Activated naive CD4-positive, alpha-beta T cell treated with anti-CD3 and anti-CD28 coated beads for 36 hours (primary cell): Measurements from ENCODE around the gene SERPINB1. TPM values are rescaled to one million over a fixed set of nuclear protein-coding genes. Genes with fewer than 3 reads are reported as not detected.
A peak's percentile ranks its signal among the peaks of the same experiment; 100 is the strongest.

ENCODE experiments used
- CTCF ChIA-PET: fragments of 350-600 bp; sonication (Branson Sonifier 250); formaldehyde crosslinking; loops from one replicate; lab custom pipeline; 2021; ENCODE audit warnings: antibody characterized with exemption; lab: Charles Lee
- DNase-seq: peaks from one replicate; pipeline ENCODE4 v3.0.0-alpha.2; 2020
- H3K27ac Mint-ChIP-seq: one replicate; pipeline ENCODE4 v1.8.0; 2021; ENCODE audit warnings: mild to moderate bottlenecking, mixed read lengths
- H3K27me3 Mint-ChIP-seq: one replicate; pipeline ENCODE4 v1.8.0; 2021; ENCODE audit warnings: low read depth, mixed read lengths
- H3K36me3 Mint-ChIP-seq: one replicate; pipeline ENCODE4 v1.8.0; 2021; ENCODE audit warnings: low read depth, mixed read lengths
- H3K4me1 Mint-ChIP-seq: one replicate; pipeline ENCODE4 v1.8.0; 2021; ENCODE audit warnings: low read depth, mixed read lengths
- H3K4me3 Mint-ChIP-seq: one replicate; pipeline ENCODE4 v1.8.0; 2021; ENCODE audit warnings: mild to moderate bottlenecking, moderate library complexity, mixed read lengths
- H3K9me3 Mint-ChIP-seq: one replicate; pipeline ENCODE4 v1.8.0; 2021; ENCODE audit warnings: mixed read lengths
- intact Hi-C: fragments of 100-400 bp; cut with micrococcal nuclease; formaldehyde crosslinking; loops from one replicate; pipeline ENCODE4 v1.15.1; 2023
- total RNA-seq, 2 experiments: library from RNA; stranded (reverse); gene quantifications; one replicate each; pipeline ENCODE4 v1.2.3, GENCODE V29; 2021

The SERPINB1 gene
- total RNA-seq, 2 experiments from 2014 or later = 200 to 208 TPM

- CTCF ChIA-PET = interaction anchor here (1.0 to 2.2 kb wide), 5 partner anchors 10 to 84 kb away, joined by 3 to 7 read pairs (median 5); no protein-coding TSS in a partner anchor
- peaks cover 5% of the 10 kb centered on the region for H3K36me3 Mint-ChIP-seq
- H3K4me3 Mint-ChIP-seq = peak overlapping the region; percentile 81
- intact Hi-C loops = loop anchor here (1.0 kb wide), 2 partner anchors 14 to 24 kb away; no protein-coding TSS in a partner anchor
- peaks cover 3% of the 10 kb centered on the region for H3K9me3 Mint-ChIP-seq
- H3K27me3 Mint-ChIP-seq = no peaks in the 10 kb centered on the region
- H3K4me1 Mint-ChIP-seq = peaks cover 71% of the 10 kb centered on the region
- H3K27ac Mint-ChIP-seq = peak overlapping the region; percentile 80
- DNase-seq = peak; percentile 69
These were observed 33.9 kb upstream of the SERPINB1 start for GRCh38 chr6:2875359-2876191.

DNA sequence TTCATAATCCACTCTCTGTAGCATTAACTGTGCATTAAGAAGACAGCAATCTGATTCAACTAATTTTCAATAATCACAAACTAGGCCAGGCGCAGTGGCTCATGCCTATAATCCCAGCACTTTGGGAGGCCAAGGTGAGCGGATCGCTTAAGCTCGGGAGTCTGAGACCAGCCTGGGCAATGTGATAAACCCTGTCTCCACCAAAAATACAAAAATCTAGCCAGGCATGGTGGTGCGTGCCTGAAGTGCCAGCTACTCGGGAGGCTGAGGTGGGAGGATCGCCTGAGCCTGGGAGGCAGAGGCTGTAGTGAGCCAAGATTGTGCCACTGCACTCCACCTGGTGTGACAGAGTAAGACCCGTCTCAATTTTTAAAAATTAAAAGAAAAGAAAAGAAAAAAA lies 32.0 kb upstream of the SERPINB1 start:
- intact Hi-C loops = no loop called here
- no peak overlapping the region for H3K4me3 Mint-ChIP-seq
- peaks cover 63% of the 10 kb centered on the region for H3K4me1 Mint-ChIP-seq
- peaks cover 3% of the 10 kb centered on the region for H3K9me3 Mint-ChIP-seq
- DNase-seq = no peak
- no peak overlapping the region for H3K27ac Mint-ChIP-seq
- peaks cover 5% of the 10 kb centered on the region for H3K36me3 Mint-ChIP-seq
- no peaks in the 10 kb centered on the region for H3K27me3 Mint-ChIP-seq
- CTCF ChIA-PET = no interaction called here

GRCh38 chr6:2872423-2873358 lies 31.0 kb upstream of the SERPINB1 start:
- CTCF ChIA-PET = interaction anchor here (0.7 to 1.6 kb wide), 2 partner anchors 12 to 88 kb away, joined by 3 to 4 read pairs; no protein-coding TSS in a partner anchor
- peaks cover 5% of the 10 kb centered on the region for H3K36me3 Mint-ChIP-seq
- H3K9me3 Mint-ChIP-seq = peaks cover 3% of the 10 kb centered on the region
- H3K4me3 Mint-ChIP-seq = no peak overlapping the region
- DNase-seq = no peak
- intact Hi-C loops = no loop called here
- no peak overlapping the region for H3K27ac Mint-ChIP-seq
- no peaks in the 10 kb centered on the region for H3K27me3 Mint-ChIP-seq
- peaks cover 60% of the 10 kb centered on the region for H3K4me1 Mint-ChIP-seq

DNA sequence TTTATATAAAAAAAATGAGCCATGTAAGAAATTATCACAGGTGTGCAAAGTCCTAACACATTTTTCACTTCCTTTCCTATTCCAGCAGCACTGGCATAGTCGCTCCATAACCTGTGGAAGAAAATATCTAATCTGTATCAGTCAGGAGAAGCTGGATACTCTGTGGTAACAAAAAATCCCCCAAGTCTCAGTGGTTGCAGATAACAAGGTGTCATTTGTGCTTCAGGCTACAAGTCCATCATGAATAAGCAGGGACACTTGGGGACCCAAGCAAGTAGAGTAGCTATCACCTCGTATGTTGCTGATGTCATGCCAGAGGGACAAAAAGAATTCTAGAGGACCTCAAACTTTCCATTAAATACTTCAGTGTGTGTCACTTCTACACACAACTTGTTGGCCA lies 30.3 kb upstream of the SERPINB1 start:
- DNase-seq = no peak
- CTCF ChIA-PET = interaction anchor here (0.7 to 2.0 kb wide), 4 partner anchors 11 to 88 kb away, joined by 3 to 11 read pairs (median 4); no protein-coding TSS in a partner anchor
- Mint-ChIP-seq H3K36me3 (peaks cover 5% of the 10 kb centered on the region), H3K27ac (no peak overlapping the region), H3K9me3 (peaks cover 3% of the 10 kb centered on the region), H3K4me1 (peaks cover 52% of the 10 kb centered on the region), H3K4me3 (no peak overlapping the region), H3K27me3 (no peaks in the 10 kb centered on the region)
- intact Hi-C loops = no loop called here

DNA sequence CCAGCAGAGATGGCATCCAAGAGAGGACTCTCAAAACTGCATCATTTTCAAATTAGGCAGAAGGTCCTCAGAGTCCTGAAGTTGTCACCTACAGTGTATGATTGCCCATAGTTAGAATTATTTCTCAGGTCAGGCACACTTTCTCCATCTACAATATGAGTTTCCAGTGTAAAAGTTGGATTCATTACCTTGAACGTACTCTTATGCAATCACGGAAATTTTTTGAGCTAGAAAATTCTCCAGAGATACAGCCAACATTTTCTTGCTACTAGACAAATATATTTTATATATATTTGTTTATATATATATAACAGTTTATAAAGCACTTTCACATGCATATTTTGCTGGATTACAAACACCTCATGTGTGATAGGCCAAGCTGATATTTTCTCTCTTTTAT lies 29.4 kb upstream of the SERPINB1 start:
- CTCF ChIA-PET = interaction anchor here (1.5 to 2.0 kb wide), 3 partner anchors 10 to 30 kb away, joined by 3 to 11 read pairs (median 4); no protein-coding TSS in a partner anchor

DNA sequence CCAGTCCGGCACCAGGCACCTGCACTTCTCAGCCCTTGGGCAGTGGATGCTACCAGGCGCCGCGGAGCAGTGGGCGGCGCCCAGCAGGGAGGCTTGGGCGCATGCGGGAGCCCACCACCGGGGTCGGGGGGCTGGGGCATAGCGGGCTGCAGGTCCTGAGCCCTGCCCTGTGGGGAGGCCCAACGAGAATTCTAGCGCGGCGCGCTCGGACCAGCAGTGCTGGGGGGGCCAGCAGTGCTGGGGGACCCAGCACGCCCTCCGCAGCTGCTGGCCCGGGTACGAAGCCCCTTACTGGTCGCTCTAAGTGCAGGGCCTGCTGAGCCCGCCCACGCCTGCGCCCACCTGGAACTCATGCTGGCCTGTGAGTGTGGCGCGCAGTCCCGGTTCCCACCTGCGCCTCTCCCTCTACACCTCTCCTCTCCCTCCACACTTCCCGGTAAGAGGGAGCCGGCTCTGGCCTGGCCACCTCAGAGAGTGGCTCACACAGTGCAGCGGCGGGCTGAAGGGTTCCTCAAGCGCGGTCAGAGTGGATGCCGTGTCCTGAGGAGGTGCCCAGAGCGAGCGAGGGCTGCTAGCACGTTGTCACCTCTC lies 28.5 kb upstream of the SERPINB1 start:
- no peaks in the 10 kb centered on the region for H3K27me3 Mint-ChIP-seq
- DNase-seq = no peak
- peaks cover 3% of the 10 kb centered on the region for H3K9me3 Mint-ChIP-seq
- intact Hi-C loops = no loop called here
- CTCF ChIA-PET = interaction anchor here (0.8 to 2.0 kb wide), 6 partner anchors 9 to 24 kb away, joined by 3 to 11 read pairs (median 6); no protein-coding TSS in a partner anchor
- H3K4me1 Mint-ChIP-seq = peaks cover 59% of the 10 kb centered on the region
- H3K36me3 Mint-ChIP-seq = peaks cover 5% of the 10 kb centered on the region
- no peak overlapping the region for H3K4me3 Mint-ChIP-seq
- H3K27ac Mint-ChIP-seq = no peak overlapping the region

More for the DNA sequence above, 29.4 kb upstream of the SERPINB1 start:
- Mint-ChIP-seq H3K4me1 (peaks cover 52% of the 10 kb centered on the region), H3K27me3 (no peaks in the 10 kb centered on the region), H3K36me3 (peaks cover 5% of the 10 kb centered on the region), H3K4me3 (no peak overlapping the region), H3K9me3 (peaks cover 3% of the 10 kb centered on the region), H3K27ac (no peak overlapping the region)
- DNase-seq = no peak
- intact Hi-C loops = no loop called here

- peaks cover 3% of the 10 kb centered on the region for H3K9me3 Mint-ChIP-seq
- no peak overlapping the region for H3K4me3 Mint-ChIP-seq
- intact Hi-C loops = no loop called here
- no peaks in the 10 kb centered on the region for H3K27me3 Mint-ChIP-seq
- DNase-seq = no peak
- H3K4me1 Mint-ChIP-seq = peaks cover 54% of the 10 kb centered on the region
- peak overlapping the region; percentile 5 for H3K27ac Mint-ChIP-seq
- CTCF ChIA-PET = interaction anchor here (0.8 to 1.9 kb wide), 7 partner anchors 11 to 120 kb away, joined by 3 to 8 read pairs (median 5); no protein-coding TSS in a partner anchor
- H3K36me3 Mint-ChIP-seq = peaks cover 5% of the 10 kb centered on the region
These were observed 27.0 kb upstream of the SERPINB1 start for GRCh38 chr6:2868637-2869036.

- no peak overlapping the region for H3K4me3 Mint-ChIP-seq
- peaks cover 59% of the 10 kb centered on the region for H3K4me1 Mint-ChIP-seq
- peaks cover 1% of the 10 kb centered on the region for H3K36me3 Mint-ChIP-seq
- no peak overlapping the region for H3K27ac Mint-ChIP-seq
- H3K27me3 Mint-ChIP-seq = no peaks in the 10 kb centered on the region
- no peak for DNase-seq
- H3K9me3 Mint-ChIP-seq = no peaks in the 10 kb centered on the region
- intact Hi-C loops = no loop called here
- CTCF ChIA-PET = interaction anchor here (1.1 to 2.5 kb wide), 3 partner anchors 10 to 26 kb away, joined by 5 to 11 read pairs (median 6); no protein-coding TSS in a partner anchor
These were observed 24.6 kb upstream of the SERPINB1 start for GRCh38 chr6:2866171-2866846.

GRCh38 chr6:2865694-2866151 lies 24.1 kb upstream of the SERPINB1 start:
- peaks cover 1% of the 10 kb centered on the region for H3K36me3 Mint-ChIP-seq

DNA sequence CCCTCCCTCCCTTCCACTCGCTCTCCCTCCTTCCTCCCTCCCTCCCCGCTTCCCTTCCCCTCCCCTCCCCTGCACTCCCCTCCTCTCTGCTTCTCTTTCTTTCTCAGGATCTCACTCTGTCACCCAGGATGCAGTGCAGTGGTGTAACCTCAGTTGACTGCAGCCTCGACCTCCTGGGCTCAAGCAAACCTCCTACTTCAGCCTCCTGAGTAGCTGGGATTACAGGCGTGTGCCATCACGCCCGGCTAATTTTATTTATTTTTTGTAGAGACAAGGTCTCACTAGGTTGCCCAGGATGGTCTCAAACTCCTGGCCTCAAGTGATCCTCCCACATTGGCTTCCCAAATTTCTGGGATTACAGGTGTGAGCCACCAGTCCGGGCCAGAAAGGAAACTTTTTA lies 23.6 kb upstream of the SERPINB1 start:
- CTCF ChIA-PET = interaction anchor here (1.1 to 2.5 kb wide), 3 partner anchors 11 to 23 kb away, joined by 3 to 6 read pairs (median 5); no protein-coding TSS in a partner anchor
- no peak for DNase-seq
- Mint-ChIP-seq H3K4me1 (peaks cover 69% of the 10 kb centered on the region), H3K36me3 (peaks cover 1% of the 10 kb centered on the region), H3K27me3 (no peaks in the 10 kb centered on the region), H3K9me3 (peaks cover 3% of the 10 kb centered on the region), H3K27ac (no peak overlapping the region), H3K4me3 (no peak overlapping the region)
- intact Hi-C loops = no loop called here

More at GRCh38 chr6:2865694-2866151, 24.1 kb upstream of the SERPINB1 start:
- H3K27ac Mint-ChIP-seq = no peak overlapping the region
- intact Hi-C loops = no loop called here
- CTCF ChIA-PET = interaction anchor here (1.1 to 2.5 kb wide), 3 partner anchors 11 to 22 kb away, joined by 3 to 6 read pairs (median 5); no protein-coding TSS in a partner anchor
- peaks cover under 1% of the 10 kb centered on the region for H3K9me3 Mint-ChIP-seq
- H3K27me3 Mint-ChIP-seq = no peaks in the 10 kb centered on the region
- H3K4me3 Mint-ChIP-seq = no peak overlapping the region
- H3K4me1 Mint-ChIP-seq = peaks cover 65% of the 10 kb centered on the region
- no peak for DNase-seq

DNA sequence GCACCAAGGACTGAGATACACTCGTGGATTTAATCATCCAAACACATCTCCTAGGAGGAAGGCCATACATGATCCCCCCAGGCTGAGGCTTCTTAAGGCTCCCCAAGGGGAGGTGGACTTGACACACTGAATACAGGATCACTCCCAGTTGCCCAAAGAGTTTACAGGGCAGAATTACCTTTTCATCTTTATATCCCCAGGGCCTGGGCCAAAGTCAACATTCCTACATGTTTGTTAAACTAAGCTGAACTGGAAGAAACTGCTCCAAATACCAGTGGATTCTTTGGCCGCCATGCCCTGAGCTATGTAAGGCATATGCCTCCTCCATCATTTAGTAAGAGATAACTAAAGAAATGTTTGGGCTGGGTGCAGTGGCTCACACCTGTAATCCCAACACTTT lies 22.2 kb upstream of the SERPINB1 start:
- Mint-ChIP-seq H3K4me1 (peaks cover 71% of the 10 kb centered on the region), H3K27me3 (no peaks in the 10 kb centered on the region)
- CTCF ChIA-PET = interaction anchor here (0.6 to 2.2 kb wide), 4 partner anchors 13 to 50 kb away, joined by 4 to 7 read pairs (median 4); no protein-coding TSS in a partner anchor

More for the DNA sequence above, 22.2 kb upstream of the SERPINB1 start:
- intact Hi-C loops = loop anchor here (5.0 kb wide), 1 partner anchor 1273 kb away; the partner anchor contains the start of gene ECI2
- DNase-seq = no peak
- Mint-ChIP-seq H3K9me3 (peaks cover 3% of the 10 kb centered on the region), H3K27ac (peak overlapping the region; percentile 72), H3K36me3 (peaks cover 5% of the 10 kb centered on the region), H3K4me3 (no peak overlapping the region)
